ENCODE measurements around the gene GHR.

Gene GHR

GRCh38 chr5:42516282-42517042, 93.2 kb downstream of the GHR start:
- no peak for DNase-seq (ENCODE audit: low read depth in 2 of 2)

- no peak for DNase-seq (ENCODE audit: low read depth in 2 of 2)
Observed at GRCh38 chr5:42517164-42517563, 93.9 kb downstream of the GHR start.

- no peak for DNase-seq (ENCODE audit: low read depth in 2 of 2)
Observed at GRCh38 chr5:42518595-42519221, 95.5 kb downstream of the GHR start.

GRCh38 chr5:42520203-42520602, 97.0 kb downstream of the GHR start:
- no peak for DNase-seq (ENCODE audit: low read depth in 2 of 2)

- DNase-seq (ENCODE audit: low read depth in 2 of 2) = no peak
Observed at GRCh38 chr5:42520957-42521356, 97.7 kb downstream of the GHR start.

- no peak for DNase-seq (ENCODE audit: low read depth in 2 of 2)
Observed at GRCh38 chr5:42521406-42521805, 98.2 kb downstream of the GHR start.

GRCh38 chr5:42522783-42523182, 99.5 kb downstream of the GHR start:
- DNase-seq (ENCODE audit: low read depth in 2 of 2) = no peak

GRCh38 chr5:42526179-42526578, 102.9 kb downstream of the GHR start:
- DNase-seq (ENCODE audit: low read depth in 2 of 2) = no peak

GRCh38 chr5:42531611-42532010, 108.4 kb downstream of the GHR start:
- no peak for DNase-seq (ENCODE audit: low read depth in 2 of 2)

GRCh38 chr5:42542106-42542505, 118.9 kb downstream of the GHR start:
- DNase-seq (ENCODE audit: low read depth in 2 of 2) = no peak

GRCh38 chr5:42543774-42544173, 120.5 kb downstream of the GHR start:
- DNase-seq (ENCODE audit: low read depth in 2 of 2) = no peak

GRCh38 chr5:42545038-42545437, 121.8 kb downstream of the GHR start:
- DNase-seq (ENCODE audit: low read depth in 2 of 2) = no peak

GRCh38 chr5:42547141-42547540, 123.9 kb downstream of the GHR start:
- no peak for DNase-seq (ENCODE audit: low read depth in 2 of 2)

- DNase-seq (ENCODE audit: low read depth in 2 of 2) = no peak
Observed at GRCh38 chr5:42547894-42548293, 124.7 kb downstream of the GHR start.

GRCh38 chr5:42552597-42552996, 129.4 kb downstream of the GHR start:
- DNase-seq (ENCODE audit: low read depth in 2 of 2) = no peak

- no peak for DNase-seq (ENCODE audit: low read depth in 2 of 2)
Observed at GRCh38 chr5:42553461-42553860, 130.2 kb downstream of the GHR start.

GRCh38 chr5:42555010-42555409, 131.8 kb downstream of the GHR start:
- DNase-seq (ENCODE audit: low read depth in 2 of 2) = no peak

GRCh38 chr5:42555797-42556196, 132.6 kb downstream of the GHR start:
- no peak for DNase-seq (ENCODE audit: low read depth in 2 of 2)

GRCh38 chr5:42557689-42558088, 134.4 kb downstream of the GHR start:
- no peak for DNase-seq (ENCODE audit: low read depth in 2 of 2)

GRCh38 chr5:42561656-42562055, 138.4 kb downstream of the GHR start:
- DNase-seq (ENCODE audit: low read depth in 2 of 2) = no peak

- no peak for DNase-seq (ENCODE audit: low read depth in 2 of 2)
Observed at GRCh38 chr5:42564689-42565356, 141.6 kb downstream of the GHR start.

GRCh38 chr5:42566652-42567295, 143.5 kb downstream of the GHR start:
- DNase-seq (ENCODE audit: low read depth in 2 of 2) = no peak

- DNase-seq (ENCODE audit: low read depth in 2 of 2) = no peak
Observed at GRCh38 chr5:42569325-42569724, 146.1 kb downstream of the GHR start.
